ENCODE results near the gene LEF1. TPM values are rescaled to one million over a fixed set of nuclear protein-coding genes. Genes with fewer than 3 reads are reported as not detected.
A peak's percentile ranks its signal among the peaks of the same experiment; 100 is the strongest.
"Not testable (repeated sequence)": the region's sequence is repeated elsewhere in the genome, so short reads cannot be mapped to it uniquely, and the experiment has no call there.

Gene LEF1
- total RNA-seq, 1 experiment from 2014 or later: not detected

GRCh38 chr4:108013955-108014354, 154.8 kb downstream of the LEF1 start:
- no peaks in the 10 kb centered on the region for H3K9me3 ChIP-seq
- DNase-seq: no peak
- H3K4me3 ChIP-seq: no peak overlapping the region
- no peaks in the 10 kb centered on the region for H3K36me3 ChIP-seq
- no peaks in the 10 kb centered on the region for H3K27me3 ChIP-seq

- H3K36me3 ChIP-seq: no peaks in the 10 kb centered on the region
- H3K9me3 ChIP-seq: no peaks in the 10 kb centered on the region
- no peak for DNase-seq
- H3K4me3 ChIP-seq: no peak overlapping the region
- H3K27me3 ChIP-seq: no peaks in the 10 kb centered on the region
Measured at GRCh38 chr4:108013327-108013726, 155.4 kb downstream of the LEF1 start.

DNA sequence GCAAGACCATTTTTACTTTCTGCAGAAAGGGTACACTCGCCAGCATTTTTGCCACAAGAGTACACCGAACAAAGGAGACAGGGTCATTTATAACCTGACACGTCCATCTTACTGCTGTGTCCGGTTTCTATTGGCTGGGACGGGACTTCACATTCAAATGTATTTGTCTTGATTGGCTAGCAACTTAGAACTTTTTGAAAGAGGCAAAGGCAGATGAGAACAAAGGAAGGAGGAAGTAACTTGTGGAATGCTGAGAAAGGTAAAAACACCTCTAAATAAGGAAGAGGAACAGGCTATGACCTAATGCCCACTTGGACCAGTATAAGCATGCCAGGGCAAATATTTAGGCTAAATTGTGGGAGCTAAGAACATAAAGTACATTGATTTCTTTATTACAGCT, 156.3 kb downstream of the LEF1 start:
- not testable (repeated sequence) for H3K9me3 ChIP-seq, H3K27me3 ChIP-seq, H3K4me3 ChIP-seq, DNase-seq, H3K36me3 ChIP-seq

DNA sequence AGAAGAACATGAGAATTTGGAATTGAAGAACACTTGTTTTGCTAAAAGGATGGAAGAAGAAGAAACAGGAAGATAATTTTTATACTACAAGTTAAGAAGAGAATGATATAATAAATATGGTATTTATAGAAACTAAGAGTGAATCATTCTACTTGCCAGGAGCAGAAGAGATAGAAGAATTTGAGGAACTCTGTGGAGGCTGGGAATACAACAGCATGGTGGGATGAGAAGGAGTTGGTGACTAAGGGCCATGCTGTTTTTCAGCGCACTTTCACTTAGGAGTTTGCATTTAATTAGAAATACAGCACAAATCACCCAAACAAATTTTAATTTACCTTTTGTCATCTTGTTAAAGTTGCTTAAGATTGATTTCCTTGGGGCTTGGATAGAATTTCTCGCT, 158.6 kb downstream of the LEF1 start:
- DNase-seq: no peak
- Histone ChIP-seq H3K4me3 (no peak overlapping the region), H3K36me3 (no peaks in the 10 kb centered on the region), H3K27me3 (no peaks in the 10 kb centered on the region), H3K9me3 (no peaks in the 10 kb centered on the region)

DNA sequence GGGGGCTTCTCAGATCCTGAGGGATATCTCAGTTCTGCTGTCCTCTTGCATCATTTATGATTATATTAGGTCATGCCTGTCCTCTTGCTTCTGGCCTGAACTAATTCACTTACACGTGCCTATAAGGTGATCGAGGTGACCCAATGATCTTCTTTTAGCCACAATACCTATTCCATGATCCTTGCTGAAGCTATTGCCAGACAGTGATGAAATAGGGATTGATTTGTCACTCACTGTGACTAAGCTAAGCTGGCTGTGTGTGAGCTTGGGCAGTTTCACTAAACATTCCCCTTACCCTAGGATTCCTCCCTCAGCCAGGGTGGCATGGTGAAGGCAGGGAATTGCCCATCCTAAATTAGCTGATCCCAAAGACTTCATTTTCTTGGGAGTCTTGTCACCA, 160.0 kb downstream of the LEF1 start:
- no peaks in the 10 kb centered on the region for H3K27me3 ChIP-seq
- no peaks in the 10 kb centered on the region for H3K36me3 ChIP-seq
- H3K4me3 ChIP-seq: no peak overlapping the region
- no peaks in the 10 kb centered on the region for H3K9me3 ChIP-seq
- DNase-seq: peak; percentile 20

GRCh38 chr4:108007984-108008383, 160.7 kb downstream of the LEF1 start:
- H3K4me3 ChIP-seq: no peak overlapping the region
- no peak for DNase-seq
- H3K9me3 ChIP-seq: no peaks in the 10 kb centered on the region
- no peaks in the 10 kb centered on the region for H3K27me3 ChIP-seq
- no peaks in the 10 kb centered on the region for H3K36me3 ChIP-seq

GRCh38 chr4:108006361-108006760, 162.4 kb downstream of the LEF1 start:
- Histone ChIP-seq H3K27me3 (no peaks in the 10 kb centered on the region), H3K36me3 (no peaks in the 10 kb centered on the region), H3K4me3 (no peak overlapping the region), H3K9me3 (no peaks in the 10 kb centered on the region)
- no peak for DNase-seq

DNA sequence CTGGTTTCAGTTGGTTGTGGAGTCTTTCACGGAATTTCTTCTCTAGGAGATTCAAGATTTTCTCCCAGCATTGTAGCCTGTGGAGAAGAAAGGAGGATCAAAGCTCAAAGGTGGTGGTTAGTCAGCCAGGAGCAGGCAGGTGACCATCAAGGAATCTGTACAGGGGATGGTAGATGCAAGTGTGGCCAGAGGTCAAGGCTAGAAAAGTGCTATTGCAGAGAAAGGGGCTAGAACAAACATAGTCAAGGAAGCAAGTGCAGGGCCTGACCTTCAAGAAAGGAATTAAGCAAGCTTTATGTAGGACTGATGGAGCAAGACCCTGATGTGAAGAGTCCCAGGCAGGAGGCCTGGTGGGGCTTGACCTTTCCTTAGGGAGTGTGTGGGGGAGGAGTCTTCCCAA, 162.9 kb downstream of the LEF1 start:
- Histone ChIP-seq H3K27me3 (no peaks in the 10 kb centered on the region), H3K9me3 (no peaks in the 10 kb centered on the region), H3K36me3 (no peaks in the 10 kb centered on the region), H3K4me3 (no peak overlapping the region)
- no peak for DNase-seq

DNA sequence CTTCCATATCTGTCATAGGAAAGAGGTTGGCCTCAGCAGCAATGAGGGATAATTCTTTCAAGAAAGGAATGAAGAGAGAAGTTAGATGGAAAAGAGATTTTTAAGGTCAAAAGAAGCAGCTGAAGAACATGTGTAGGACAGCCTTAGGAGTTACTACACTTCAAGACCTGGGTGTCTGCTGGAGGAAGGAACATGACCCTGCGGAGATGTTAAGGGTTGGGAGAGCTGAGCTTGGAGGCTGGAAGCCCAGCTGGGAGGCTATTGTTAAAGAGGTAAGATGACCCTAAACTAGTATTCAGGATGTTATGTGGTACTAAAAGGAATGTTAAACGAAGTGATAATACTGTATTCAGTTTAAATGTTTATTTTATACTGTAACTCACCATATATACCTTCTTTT, 164.1 kb downstream of the LEF1 start:
- DNase-seq: no peak
- Histone ChIP-seq H3K27me3 (no peaks in the 10 kb centered on the region), H3K36me3 (peaks cover 8% of the 10 kb centered on the region; the same call in 1 of the 2 replicates), H3K9me3 (no peaks in the 10 kb centered on the region), H3K4me3 (no peak overlapping the region)

GRCh38 chr4:108003982-108004515, 164.7 kb downstream of the LEF1 start:
- no peak for DNase-seq

DNA sequence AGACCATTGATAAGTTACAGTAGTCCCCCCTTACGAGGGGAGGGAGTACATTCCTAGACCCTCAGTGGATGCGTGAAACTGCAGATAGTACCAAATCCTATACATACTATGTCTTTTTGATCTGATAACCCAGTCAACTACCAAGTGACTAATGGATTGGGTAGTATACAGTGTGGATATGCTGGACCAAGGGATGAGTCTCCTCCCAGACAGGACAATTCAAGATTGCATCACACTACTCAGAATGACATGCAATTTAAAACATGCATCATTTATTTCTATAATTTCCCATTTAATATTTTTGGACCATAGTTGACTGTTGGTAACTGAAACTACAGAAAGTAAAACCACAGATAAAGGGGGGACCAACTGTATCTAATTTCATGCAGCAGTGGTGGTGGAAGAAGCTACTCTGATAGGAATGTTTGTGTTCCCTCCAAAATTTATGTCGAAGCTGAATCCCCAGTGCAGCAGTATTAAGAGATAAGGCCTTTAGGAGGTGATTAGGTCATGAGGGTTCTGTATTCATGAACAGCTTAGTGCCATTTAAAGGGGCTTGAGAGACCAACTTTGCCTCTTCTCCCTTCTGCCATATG, 167.1 kb downstream of the LEF1 start:
- no peaks in the 10 kb centered on the region for H3K27me3 ChIP-seq
- no peak overlapping the region for H3K4me3 ChIP-seq
- peaks cover 8% of the 10 kb centered on the region; the same call in 1 of the 2 replicates for H3K36me3 ChIP-seq
- no peaks in the 10 kb centered on the region for H3K9me3 ChIP-seq
- DNase-seq: no peak

More at GRCh38 chr4:108003982-108004515, 164.7 kb downstream of the LEF1 start:
- Histone ChIP-seq H3K36me3 (peaks cover 8% of the 10 kb centered on the region; the same call in 1 of the 2 replicates), H3K9me3 (no peaks in the 10 kb centered on the region), H3K4me3 (no peak overlapping the region), H3K27me3 (no peaks in the 10 kb centered on the region)

DNA sequence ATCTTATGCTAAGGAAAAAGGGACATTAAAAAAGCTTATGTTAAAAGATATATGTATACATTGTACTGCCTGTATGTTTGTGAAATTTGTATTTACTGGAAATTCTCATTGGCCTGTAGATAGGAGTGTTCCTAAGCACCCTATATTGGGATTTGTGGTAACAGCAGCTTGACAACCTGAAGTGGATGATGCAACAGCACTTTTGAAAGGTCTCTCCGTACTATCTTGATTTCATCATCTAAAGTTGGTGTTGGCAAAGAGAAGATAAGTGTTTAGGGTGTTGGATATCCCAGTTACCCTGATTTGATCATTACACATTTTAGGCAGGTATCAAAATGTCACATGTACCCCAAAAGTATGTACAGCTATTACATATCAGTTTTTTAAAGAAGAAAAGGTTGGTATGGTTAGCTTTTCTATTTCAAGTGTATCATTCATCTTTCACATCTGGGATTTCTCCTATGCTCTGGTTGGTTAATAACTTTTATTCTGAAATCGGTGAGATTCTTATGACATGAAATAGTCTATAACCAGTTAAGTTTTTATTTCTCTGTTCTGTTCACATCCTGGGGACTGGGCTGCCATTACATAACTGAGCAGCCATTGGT, 168.7 kb downstream of the LEF1 start:
- Histone ChIP-seq H3K4me3 (no peak overlapping the region), H3K36me3 (peaks cover 8% of the 10 kb centered on the region; the same call in 1 of the 2 replicates), H3K27me3 (no peaks in the 10 kb centered on the region), H3K9me3 (no peaks in the 10 kb centered on the region)
- no peak for DNase-seq

DNA sequence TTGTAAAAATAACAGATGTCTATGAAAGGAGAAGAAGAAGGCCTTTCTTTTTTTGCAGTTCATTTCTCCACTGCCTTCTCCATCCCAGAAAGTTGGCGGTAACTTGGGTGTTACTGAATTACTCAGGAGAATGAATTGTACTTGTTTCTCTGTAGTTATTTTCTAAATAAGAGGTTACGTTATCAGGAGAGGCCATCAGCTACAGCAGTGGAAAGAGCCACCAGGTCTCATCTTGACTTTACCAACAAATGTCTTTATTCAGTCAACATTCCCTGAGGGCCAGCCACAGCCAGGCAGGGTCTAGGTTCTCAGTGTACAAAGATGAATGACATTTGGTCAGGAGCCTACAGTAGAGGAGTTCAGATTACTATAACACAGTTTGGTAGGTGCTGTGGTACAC, 170.9 kb downstream of the LEF1 start:
- no peak overlapping the region for H3K4me3 ChIP-seq
- DNase-seq: no peak

More for the DNA sequence above, 170.9 kb downstream of the LEF1 start:
- Histone ChIP-seq H3K9me3 (no peaks in the 10 kb centered on the region), H3K36me3 (peaks cover 8% of the 10 kb centered on the region; the same call in 1 of the 2 replicates), H3K27me3 (no peaks in the 10 kb centered on the region)

Other genes starting within 250 kb of the LEF1 start
- 2.0 and 4.9 TPM in 2 replicates for gene CYP2U1, start 237.4 kb downstream of the LEF1 start, total RNA-seq (2014; rRNA removed; shearing (Covaris generic); ENCODE audit: low replicate concordance)
- 24.3 and 30.8 TPM in 2 replicates for gene HADH, start 179.0 kb downstream of the LEF1 start, total RNA-seq (2014; rRNA removed; shearing (Covaris generic); ENCODE audit: low replicate concordance)